Uterus (tissue), 4 donors: Measurements from ENCODE around the gene PSMA5. TPM values are rescaled to one million over a fixed set of nuclear protein-coding genes. Genes with fewer than 3 reads are reported as not detected.

Experiments
- DNase-seq, 2 donors: peaks; one replicate each; pipeline ENCODE4 v3.0.0-alpha.2; 2019 to 2020
- H3K27ac ChIP-seq, 2 donors: fragments of 200-600 bp; sonication (generic); 1 replicate in 1 of 2; 2 replicates in 1 of 2; pipeline ENCODE4 v1.5.1; 2016 to 2018
- H3K27me3 ChIP-seq, 2 donors: fragments of 200-600 bp; sonication (generic); one replicate each; pipeline ENCODE4 v1.5.1; 2018 to 2019; ENCODE audit warnings: control low read depth in 1 of 2
- H3K36me3 ChIP-seq, 2 donors: fragments of 200-600 bp; sonication (generic); one replicate each; pipeline ENCODE4 v1.5.1; 2019; ENCODE audit warnings: control low read depth in 1 of 2
- H3K4me1 ChIP-seq, 2 donors: fragments of 200-600 bp; sonication (generic); one replicate each; pipeline ENCODE4 v1.5.1; 2018 to 2019; ENCODE audit warnings: control low read depth in 1 of 2
- H3K4me3 ChIP-seq, 2 donors: fragments of 200-600 bp; sonication (generic); 1 replicate in 1 of 2; 2 replicates in 1 of 2; pipeline ENCODE4 v1.5.1; 2018 to 2019; ENCODE audit warnings: mild to moderate bottlenecking in 1 of 2
- H3K9me3 ChIP-seq, 2 donors: fragments of 200-600 bp; sonication (generic); one replicate each; pipeline ENCODE4 v1.5.1; 2019; ENCODE audit warnings: control low read depth in 1 of 2
- CTCF ChIP-seq, 4 experiments: fragments of 200-600 bp in 2 of 4; fragments of 450-650 bp in 2 of 4; sonication (generic) in 2 of 4; IDR thresholded peaks; one replicate each; pipeline ENCODE4 v1.5.1; 2016 to 2019; ENCODE audit warnings: antibody characterized with exemption in 4 of 4, mild to moderate bottlenecking in 2 of 4, moderate library complexity in 1 of 4
- POLR2A ChIP-seq, 2 donors: fragments of 450-650 bp; IDR thresholded peaks; one replicate each; pipeline ENCODE4 v1.6.1; 2016; ENCODE audit warnings: antibody characterized with exemption in 2 of 2, mild to moderate bottlenecking in 1 of 2, moderate library complexity in 1 of 2
- intact Hi-C: fragments of 100-400 bp; cut with DNase I; formaldehyde crosslinking; loops from one replicate; pipeline ENCODE4 v1.15.1; 2023; ENCODE audit warnings: low total_unique reads
- total RNA-seq, 4 donors: library from RNA; depleted of rRNA in 3 of 4; stranded (reverse); fragments of >200 nt in 3 of 4; gene quantifications; one replicate each; pipeline versions ENCODE4 v1.1.0 to v1.2.4, GENCODE V29; 2014 to 2023
- donor health status: DM: yes; HTN: yes; CAD: no.

PSMA5 gene
- total RNA-seq, 4 donors from 2014 or later = 12.6 to 65.8 (median 40.7) TPM

- intact Hi-C loops = no loop called here
These were observed 68.6 kb downstream of the PSMA5 start for GRCh38 chr1:109357616-109358015.

GRCh38 chr1:109356915-109357314 is 69.3 kb downstream of the PSMA5 start:
- TF ChIP-seq CTCF (IDR thresholded peaks at IDR 0.05) = no peak
- no peak for TF ChIP-seq POLR2A (IDR thresholded peaks at IDR 0.05)
- intact Hi-C loops = no loop called here

More at GRCh38 chr1:109357616-109358015, 68.6 kb downstream of the PSMA5 start:
- Histone ChIP-seq H3K27me3 (no peaks in the 10 kb centered on the region), H3K4me3 (no peak overlapping the region), H3K9me3 (no peaks in the 10 kb centered on the region), H3K27ac (no peak overlapping the region), H3K4me1 (peaks cover 0 to 5% of the 10 kb centered on the region in 2 donors), H3K36me3 (no peaks in the 10 kb centered on the region)
- peak in 1 of 2 donors; percentile 36 for DNase-seq
- TF ChIP-seq POLR2A (IDR thresholded peaks at IDR 0.05) (no peak), CTCF (IDR thresholded peaks at IDR 0.05) (no peak)

GRCh38 chr1:109356505-109356904 is 69.7 kb downstream of the PSMA5 start:
- H3K4me1 ChIP-seq = peaks cover 0 to 5% of the 10 kb centered on the region in 2 donors

More at GRCh38 chr1:109356915-109357314, 69.3 kb downstream of the PSMA5 start:
- DNase-seq = no peak
- Histone ChIP-seq H3K27ac (no peak overlapping the region), H3K4me3 (no peak overlapping the region), H3K9me3 (no peaks in the 10 kb centered on the region), H3K4me1 (peaks cover 0 to 5% of the 10 kb centered on the region in 2 donors), H3K27me3 (no peaks in the 10 kb centered on the region), H3K36me3 (no peaks in the 10 kb centered on the region)

DNA sequence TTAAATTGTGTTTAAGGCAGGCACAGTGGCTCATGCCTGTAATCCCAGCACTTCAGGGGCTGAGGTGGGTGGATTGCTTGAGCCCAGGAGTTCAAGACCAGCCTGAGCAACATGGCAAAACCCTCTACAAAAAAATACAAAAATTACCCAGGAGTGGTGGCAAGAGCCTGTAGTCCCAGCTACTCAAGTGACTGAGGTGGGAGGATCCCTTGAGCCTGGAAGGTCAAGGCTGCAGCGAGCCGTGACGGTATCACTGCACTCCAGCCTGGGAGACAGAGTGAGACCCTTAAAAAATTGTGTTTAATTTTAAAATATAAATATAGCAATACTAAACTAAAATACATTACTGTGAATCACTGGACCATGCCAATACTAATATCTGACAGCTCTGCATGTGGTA is 71.3 kb downstream of the PSMA5 start:
- no peaks in the 10 kb centered on the region for H3K36me3 ChIP-seq
- no peak for TF ChIP-seq CTCF (IDR thresholded peaks at IDR 0.05)
- H3K4me1 ChIP-seq = peaks cover 0 to 5% of the 10 kb centered on the region in 2 donors
- no peaks in the 10 kb centered on the region for H3K27me3 ChIP-seq
- no peaks in the 10 kb centered on the region for H3K9me3 ChIP-seq
- no peak overlapping the region for H3K27ac ChIP-seq
- DNase-seq = no peak
- H3K4me3 ChIP-seq = no peak overlapping the region
- intact Hi-C loops = no loop called here

More at GRCh38 chr1:109356505-109356904, 69.7 kb downstream of the PSMA5 start:
- intact Hi-C loops = no loop called here
- Histone ChIP-seq H3K27me3 (no peaks in the 10 kb centered on the region), H3K27ac (no peak overlapping the region), H3K36me3 (no peaks in the 10 kb centered on the region), H3K4me3 (no peak overlapping the region), H3K9me3 (no peaks in the 10 kb centered on the region)
- TF ChIP-seq CTCF (IDR thresholded peaks at IDR 0.05) (no peak), POLR2A (IDR thresholded peaks at IDR 0.05) (no peak)
- no peak for DNase-seq

DNA sequence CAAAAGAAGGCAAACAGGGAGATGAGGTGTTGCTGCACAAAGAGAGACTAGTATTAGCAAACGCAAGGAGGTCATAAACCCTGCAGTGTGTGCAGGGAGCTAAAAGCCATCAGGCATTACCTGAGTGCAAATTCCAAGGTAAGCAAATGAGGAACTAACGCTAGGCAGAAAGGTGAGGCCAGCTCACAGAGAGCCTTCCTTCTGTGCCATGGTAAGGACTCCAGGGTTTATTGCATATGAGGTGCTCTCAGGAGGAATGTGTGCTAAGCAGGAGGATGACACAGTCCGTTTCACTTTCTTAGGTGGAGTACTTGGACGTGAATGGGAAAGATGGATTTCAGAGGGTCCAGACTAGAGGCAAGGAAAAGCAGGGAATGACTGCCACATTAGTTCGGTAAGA is 74.8 kb downstream of the PSMA5 start:
- no peak overlapping the region for H3K4me3 ChIP-seq
- no peaks in the 10 kb centered on the region for H3K27me3 ChIP-seq
- no peak overlapping the region for H3K27ac ChIP-seq
- TF ChIP-seq POLR2A (IDR thresholded peaks at IDR 0.05) = no peak
- no peak for TF ChIP-seq CTCF (IDR thresholded peaks at IDR 0.05)
- H3K36me3 ChIP-seq = no peaks in the 10 kb centered on the region
- DNase-seq = no peak
- H3K4me1 ChIP-seq = no peaks in the 10 kb centered on the region
- no peaks in the 10 kb centered on the region for H3K9me3 ChIP-seq
- intact Hi-C loops = no loop called here
